SK-N-SH (cell line): Measurements from ENCODE around the gene PRKAB1. TPM values are rescaled to one million over a fixed set of nuclear protein-coding genes. Genes with fewer than 3 reads are reported as not detected.

Experiments used
- CTCF ChIA-PET: fragments of 300-600, 350-600 bp; formaldehyde crosslinking; extraction: SDS; loops from one replicate; lab custom pipeline; 2021; lab: Yijun Ruan, JAX
- POLR2A ChIA-PET: fragments of 350-600 bp; sonication (Branson Sonifier 250); formaldehyde crosslinking; extraction: SDS; loops from one replicate; lab custom pipeline; 2020; ENCODE audit warnings: antibody characterized with exemption, inconsistent platforms; lab: Yijun Ruan, JAX
- DNase-seq: peaks from one replicate; pipeline ENCODE4 v3.0.0; 2012
- H2AFZ ChIP-seq: fragments of 200-600 bp; sonication (generic); 2 replicates; pipeline ENCODE4 v1.8.1; 2016; ENCODE audit warnings: antibody characterized with exemption, mild to moderate bottlenecking, low read depth
- H3F3A ChIP-seq: fragments of 200-600 bp; sonication (generic); replicated peaks from 2 replicates; pipeline ENCODE3; 2016; ENCODE audit warnings: antibody characterized with exemption, mild to moderate bottlenecking; ENCODE audit not compliant: insufficient read depth
- H3K27ac ChIP-seq, 2 experiments: fragments of 200-500 bp in 1 of 2; fragments of 200-600 bp in 1 of 2; sonication (Bioruptor generic) in 1 of 2; sonication (generic), shearing (Covaris generic) in 1 of 2; 2 replicates each; pipeline versions ENCODE4 v1.5.1 to v1.6.1; 2014 to 2016; ENCODE audit warnings: low read depth in 2 of 2, inconsistent platforms in 1 of 2, low read length in 1 of 2, mild to moderate bottlenecking in 1 of 2, mixed read lengths in 1 of 2
- H3K27me3 ChIP-seq: fragments of 200-600 bp; sonication (generic), shearing (Covaris generic); 2 replicates; pipeline ENCODE4 v1.6.1; 2016; ENCODE audit warnings: mixed run types; ENCODE audit not compliant: insufficient read depth
- H3K36me3 ChIP-seq, 2 experiments: fragments of 200-500 bp in 1 of 2; fragments of 200-600 bp in 1 of 2; sonication (Bioruptor generic) in 1 of 2; sonication (generic) in 1 of 2; replicated peaks in 1 of 2; 2 replicates each; pipeline versions ENCODE3 to v1.5.1; 2014 to 2016; ENCODE audit warnings: low read length in 1 of 2, mild to moderate bottlenecking in 1 of 2; ENCODE audit not compliant: insufficient read depth in 2 of 2, control insufficient read depth in 1 of 2
- H3K4me1 ChIP-seq, 2 experiments: fragments of 200-500 bp in 1 of 2; fragments of 200-600 bp in 1 of 2; sonication (Bioruptor generic) in 1 of 2; sonication (generic), shearing (Covaris generic) in 1 of 2; 2 replicates each; pipeline versions ENCODE4 v1.5.1 to v1.6.1; 2014 to 2016; ENCODE audit warnings: low read depth in 1 of 2, low read length in 1 of 2, mixed run types in 1 of 2; ENCODE audit not compliant: insufficient read depth in 2 of 2, control insufficient read depth in 1 of 2
- H3K4me2 ChIP-seq: fragments of 200-600 bp; sonication (generic), shearing (Covaris generic); 2 replicates; pipeline ENCODE4 v1.6.1; 2017; ENCODE audit warnings: mixed run types
- H3K4me3 ChIP-seq, 2 experiments: fragments of 200-500 bp in 1 of 2; fragments of 200-600 bp in 1 of 2; sonication (Bioruptor generic) in 1 of 2; sonication (generic), shearing (Covaris generic) in 1 of 2; 2 replicates each; pipeline versions ENCODE4 v1.5.1 to v1.8.1; 2014 to 2016; ENCODE audit warnings: low read depth in 2 of 2, inconsistent platforms in 1 of 2, low read length in 1 of 2, mild to moderate bottlenecking in 1 of 2, mixed read lengths in 1 of 2, moderate library complexity in 1 of 2
- H3K79me2 ChIP-seq: fragments of 200-600 bp; sonication (generic); 2 replicates; pipeline ENCODE4 v1.8.1; 2017; ENCODE audit warnings: mild to moderate bottlenecking; ENCODE audit not compliant: insufficient read depth
- H3K9ac ChIP-seq: fragments of 200-600 bp; sonication (generic); 2 replicates; pipeline ENCODE4 v1.6.1; 2017; ENCODE audit warnings: mixed run types
- H3K9me2 ChIP-seq: fragments of 200-600 bp; sonication (generic); 2 replicates; pipeline ENCODE4 v1.6.1; 2017; ENCODE audit warnings: mixed run types
- H3K9me3 ChIP-seq: fragments of 200-600 bp; sonication (generic); 2 replicates; pipeline ENCODE4 v1.6.1; 2017; ENCODE audit warnings: mixed run types, mild to moderate bottlenecking, moderate library complexity
- H4K20me1 ChIP-seq: fragments of 200-600 bp; sonication (generic); 2 replicates; pipeline ENCODE4 v1.6.1; 2017; ENCODE audit warnings: mild to moderate bottlenecking, mixed run types; ENCODE audit not compliant: insufficient read depth
- CHD2 ChIP-seq: fragments of 150-350 bp; IDR thresholded peaks from 2 replicates; pipeline ENCODE4 v1.6.1; 2018; ENCODE audit warnings: low read length; ENCODE audit not compliant: partially characterized antibody
- EZH2phosphoT487 ChIP-seq: fragments of 200-600 bp; sonication (generic); IDR thresholded peaks from 2 replicates; pipeline ENCODE4 v1.6.1; 2017; ENCODE audit warnings: low read depth, mixed run types, mild to moderate bottlenecking, antibody characterized with exemption, moderate library complexity, borderline replicate concordance
- FOSL2 ChIP-seq: IDR thresholded peaks from 2 replicates; pipeline ENCODE4 v1.4.0; 2012; ENCODE audit warnings: low read depth, mild to moderate bottlenecking, moderate library complexity, borderline replicate concordance
- GATA2 ChIP-seq: sonication (generic); formaldehyde crosslinking; IDR thresholded peaks from 2 replicates; pipeline ENCODE4 v1.5.0; 2020; ENCODE audit warnings: mild to moderate bottlenecking, missing genetic modification reagents
- MEF2A ChIP-seq: IDR thresholded peaks from 2 replicates; pipeline ENCODE4 v1.4.0; 2012; ENCODE audit warnings: low read depth, borderline replicate concordance
- NFIC ChIP-seq: IDR thresholded peaks from 2 replicates; pipeline ENCODE4 v1.4.0; 2012; ENCODE audit warnings: borderline replicate concordance
- NRF1 ChIP-seq: IDR thresholded peaks from 2 replicates; pipeline ENCODE4 v1.6.1; 2012; ENCODE audit warnings: low read depth, mild to moderate bottlenecking, low read length
- TCF12 ChIP-seq: IDR thresholded peaks from 2 replicates; pipeline ENCODE4 v1.4.0; 2012
- TEAD4 ChIP-seq: IDR thresholded peaks from 2 replicates; pipeline ENCODE4 v1.4.0; 2012; ENCODE audit warnings: mild to moderate bottlenecking, borderline replicate concordance; ENCODE audit not compliant: insufficient read depth
- WGBS: methylation state at CpG from one replicate; pipeline ENCODE4 v1.1.6; 2017; ENCODE audit warnings: low lambda C conversion rate; 5-methylcytosine and 5-hydroxymethylcytosine counted together
- polyA plus RNA-seq, 3 experiments: library from polyadenylated mRNA; depleted of rRNA; stranded (reverse); fragments of >200 nt; gene quantifications; 2 replicates each; pipeline ENCODE4 v1.2.3, GENCODE V29; 2012
- TF ChIP-seq, protein P1 (sequence below): IDR thresholded peaks from 2 replicates; pipeline ENCODE4 v1.4.0; 2012; ENCODE audit warnings: low read depth, borderline replicate concordance
- TF ChIP-seq, protein P2 (sequence below): fragments of 150-350 bp; IDR thresholded peaks from 2 replicates; pipeline ENCODE4 v1.6.1; 2017; ENCODE audit warnings: antibody characterized with exemption, low read length, low read depth, borderline replicate concordance
- TF ChIP-seq, protein P3 (sequence below): IDR thresholded peaks from 2 replicates; pipeline ENCODE4 v1.4.0; 2012; ENCODE audit warnings: low read depth
- TF ChIP-seq, protein P4 (sequence below): IDR thresholded peaks from 2 replicates; pipeline ENCODE4; 2012
- TF ChIP-seq, protein P5 (sequence below): fragments of 150-350 bp; IDR thresholded peaks from 2 replicates; pipeline ENCODE4 v1.6.1; 2016; ENCODE audit warnings: mild to moderate bottlenecking, low read depth, low read length

PRKAB1 gene
- polyA plus RNA-seq, 1 of the 3 experiments (the other 2 are of a cell fraction), result 28.9 TPM

DNA sequence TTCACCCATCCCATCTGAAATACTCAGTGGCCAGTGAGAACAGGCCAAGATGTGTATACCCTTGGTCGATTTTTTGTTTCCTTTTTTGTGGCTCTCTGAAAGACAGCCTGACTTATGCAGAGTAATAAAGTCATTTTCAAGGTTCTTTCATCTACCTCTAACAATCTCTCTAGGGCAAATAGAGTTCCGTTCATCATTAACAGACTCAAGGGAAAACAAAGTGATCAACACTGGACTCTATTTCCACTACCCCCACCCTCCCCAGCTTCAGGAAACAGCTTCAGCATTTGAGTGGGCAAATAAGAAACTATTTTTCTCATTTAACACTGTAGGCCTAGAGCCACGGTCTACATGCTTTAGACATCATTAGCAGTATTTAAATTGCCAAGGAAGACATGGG, 15.9 kb downstream of the PRKAB1 start:
- no peak for DNase-seq
- WGBS, result 92% methylated on average over 3 of the region's 3 CpGs

DNA sequence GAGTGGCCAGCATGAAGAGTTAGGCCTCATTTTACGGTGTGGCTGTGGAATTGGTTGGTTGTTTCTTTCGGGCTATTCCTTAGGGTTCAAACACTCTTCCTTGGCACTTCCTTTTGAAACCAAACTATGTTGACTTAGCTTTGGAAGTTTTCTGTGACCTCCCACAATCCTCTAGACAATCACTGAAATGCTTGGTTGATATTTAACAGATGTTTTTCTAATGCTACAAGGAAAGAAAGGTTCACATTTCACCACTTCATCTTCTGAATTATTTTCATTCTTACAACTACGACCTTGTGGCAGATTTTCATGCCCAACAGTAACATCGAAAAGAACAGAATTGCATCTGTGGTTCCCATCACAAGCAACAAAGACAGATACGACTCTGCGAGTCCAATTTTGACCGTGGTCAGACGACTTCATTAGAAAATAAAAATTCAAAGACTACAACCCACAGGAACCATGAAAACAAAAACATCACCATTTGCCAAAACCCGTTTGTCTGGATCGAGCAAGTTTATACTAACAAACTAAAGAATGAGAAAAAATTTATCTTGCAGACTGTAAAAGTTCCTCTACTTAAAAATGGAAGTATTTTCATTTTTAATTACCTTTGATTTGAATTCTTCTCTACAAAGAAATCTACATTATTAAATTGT, 16.9 kb downstream of the PRKAB1 start:
- Histone ChIP-seq H3K9me2 (no peaks in the 10 kb centered on the region), H3K27ac (peak overlapping the region in 1 of 2 experiments; percentile 76; a peak in 2 of 4 replicates), H3K4me2 (no peak overlapping the region), H3K4me3 (no peak overlapping the region), H3K79me2 (no peaks in the 10 kb centered on the region), H3K36me3 (peaks cover 6 to 29% of the 10 kb centered on the region in 2 experiments), H3K27me3 (no peaks in the 10 kb centered on the region), H3K9ac (no peak overlapping the region), H3K9me3 (no peaks in the 10 kb centered on the region), H3K4me1 (no peaks in the 10 kb centered on the region; a peak in 1 of 4 replicates), H4K20me1 (no peaks in the 10 kb centered on the region), H3F3A (peaks cover 25% of the 10 kb centered on the region), H2AFZ (no peak overlapping the region)
- CTCF ChIA-PET, result no interaction called here
- peak; percentile 64; the same call in 1 of the 2 replicates for TF ChIP-seq TCF12
- TF ChIP-seq EZH2phosphoT487, result no peak
- TF ChIP-seq NRF1, result no peak
- no peak for DNase-seq
- POLR2A ChIA-PET, result no interaction called here
- 86% methylated on average over 10 of the region's 10 CpGs for WGBS

More for the DNA sequence above, 15.9 kb downstream of the PRKAB1 start:
- Histone ChIP-seq H3K4me3 (no peak overlapping the region), H3K79me2 (no peaks in the 10 kb centered on the region), H3K27me3 (no peaks in the 10 kb centered on the region), H3K36me3 (peaks cover 12 to 39% of the 10 kb centered on the region in 2 experiments), H3K4me1 (no peaks in the 10 kb centered on the region; a peak in 1 of 4 replicates), H3K27ac (peak overlapping the region; percentile 41 to 76; a peak in 2 of 4 replicates), H4K20me1 (no peaks in the 10 kb centered on the region), H3K4me2 (no peak overlapping the region), H3K9me3 (no peaks in the 10 kb centered on the region), H3F3A (peaks cover 25% of the 10 kb centered on the region), H3K9ac (no peak overlapping the region), H3K9me2 (no peaks in the 10 kb centered on the region), H2AFZ (no peak overlapping the region)
- ChIA-PET CTCF (interaction anchor here (2.8 kb wide), 1 partner anchor 16 kb away, joined by 15 read pairs; the partner anchor contains the start of gene PRKAB1), POLR2A (no interaction called here)
- no peak for TF ChIP-seq MEF2A
- TF ChIP-seq, protein P1, sequence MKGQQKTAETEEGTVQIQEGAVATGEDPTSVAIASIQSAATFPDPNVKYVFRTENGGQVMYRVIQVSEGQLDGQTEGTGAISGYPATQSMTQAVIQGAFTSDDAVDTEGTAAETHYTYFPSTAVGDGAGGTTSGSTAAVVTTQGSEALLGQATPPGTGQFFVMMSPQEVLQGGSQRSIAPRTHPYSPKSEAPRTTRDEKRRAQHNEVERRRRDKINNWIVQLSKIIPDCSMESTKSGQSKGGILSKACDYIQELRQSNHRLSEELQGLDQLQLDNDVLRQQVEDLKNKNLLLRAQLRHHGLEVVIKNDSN, result no peak
- TF ChIP-seq TEAD4, result no peak
- TF ChIP-seq CHD2, result no peak
- TF ChIP-seq FOSL2, result no peak
- TF ChIP-seq, protein P2, sequence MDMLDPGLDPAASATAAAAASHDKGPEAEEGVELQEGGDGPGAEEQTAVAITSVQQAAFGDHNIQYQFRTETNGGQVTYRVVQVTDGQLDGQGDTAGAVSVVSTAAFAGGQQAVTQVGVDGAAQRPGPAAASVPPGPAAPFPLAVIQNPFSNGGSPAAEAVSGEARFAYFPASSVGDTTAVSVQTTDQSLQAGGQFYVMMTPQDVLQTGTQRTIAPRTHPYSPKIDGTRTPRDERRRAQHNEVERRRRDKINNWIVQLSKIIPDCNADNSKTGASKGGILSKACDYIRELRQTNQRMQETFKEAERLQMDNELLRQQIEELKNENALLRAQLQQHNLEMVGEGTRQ, result no peak
- no peak for TF ChIP-seq TCF12
- TF ChIP-seq GATA2 (CRISPR knock-in tag), result no peak
- TF ChIP-seq, protein P3, sequence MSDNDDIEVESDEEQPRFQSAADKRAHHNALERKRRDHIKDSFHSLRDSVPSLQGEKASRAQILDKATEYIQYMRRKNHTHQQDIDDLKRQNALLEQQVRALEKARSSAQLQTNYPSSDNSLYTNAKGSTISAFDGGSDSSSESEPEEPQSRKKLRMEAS, result no peak
- TF ChIP-seq, protein P4, sequence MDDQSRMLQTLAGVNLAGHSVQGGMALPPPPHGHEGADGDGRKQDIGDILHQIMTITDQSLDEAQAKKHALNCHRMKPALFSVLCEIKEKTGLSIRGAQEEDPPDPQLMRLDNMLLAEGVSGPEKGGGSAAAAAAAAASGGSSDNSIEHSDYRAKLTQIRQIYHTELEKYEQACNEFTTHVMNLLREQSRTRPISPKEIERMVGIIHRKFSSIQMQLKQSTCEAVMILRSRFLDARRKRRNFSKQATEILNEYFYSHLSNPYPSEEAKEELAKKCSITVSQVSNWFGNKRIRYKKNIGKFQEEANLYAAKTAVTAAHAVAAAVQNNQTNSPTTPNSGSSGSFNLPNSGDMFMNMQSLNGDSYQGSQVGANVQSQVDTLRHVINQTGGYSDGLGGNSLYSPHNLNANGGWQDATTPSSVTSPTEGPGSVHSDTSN, result no peak
- no peak for TF ChIP-seq NFIC
- TF ChIP-seq, protein P5, sequence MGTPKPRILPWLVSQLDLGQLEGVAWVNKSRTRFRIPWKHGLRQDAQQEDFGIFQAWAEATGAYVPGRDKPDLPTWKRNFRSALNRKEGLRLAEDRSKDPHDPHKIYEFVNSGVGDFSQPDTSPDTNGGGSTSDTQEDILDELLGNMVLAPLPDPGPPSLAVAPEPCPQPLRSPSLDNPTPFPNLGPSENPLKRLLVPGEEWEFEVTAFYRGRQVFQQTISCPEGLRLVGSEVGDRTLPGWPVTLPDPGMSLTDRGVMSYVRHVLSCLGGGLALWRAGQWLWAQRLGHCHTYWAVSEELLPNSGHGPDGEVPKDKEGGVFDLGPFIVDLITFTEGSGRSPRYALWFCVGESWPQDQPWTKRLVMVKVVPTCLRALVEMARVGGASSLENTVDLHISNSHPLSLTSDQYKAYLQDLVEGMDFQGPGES, result no peak
